Inferior parietal cortex (tissue), 1 donor: ENCODE measurements around the gene ABCB9.

Experiments
- DNase-seq: peaks from one replicate; pipeline ENCODE4 v3.0.0-alpha.2; 2016; ENCODE audit errors: extremely low spot score

Gene ABCB9

GRCh38 chr12:122994781-122995502 lies 28.7 kb upstream of the ABCB9 start:
- DNase-seq, result no peak

GRCh38 chr12:122994140-122994675 lies 27.9 kb upstream of the ABCB9 start:
- DNase-seq, result no peak

- DNase-seq, result no peak
Measured at GRCh38 chr12:122992386-122992785, 26.1 kb upstream of the ABCB9 start.

GRCh38 chr12:122991623-122992275 lies 25.5 kb upstream of the ABCB9 start:
- no peak for DNase-seq

- no peak for DNase-seq
Measured at GRCh38 chr12:122990961-122991622, 24.8 kb upstream of the ABCB9 start.

- DNase-seq, result no peak
Measured at GRCh38 chr12:122990561-122990960, 24.3 kb upstream of the ABCB9 start.

- no peak for DNase-seq
Measured at GRCh38 chr12:122989874-122990419, 23.7 kb upstream of the ABCB9 start.

GRCh38 chr12:122989225-122989839 lies 23.1 kb upstream of the ABCB9 start:
- DNase-seq, result no peak

GRCh38 chr12:122988612-122989212 lies 22.4 kb upstream of the ABCB9 start:
- DNase-seq, result no peak

GRCh38 chr12:122988036-122988435 lies 21.8 kb upstream of the ABCB9 start:
- no peak for DNase-seq

GRCh38 chr12:122987086-122987951 lies 21.1 kb upstream of the ABCB9 start:
- DNase-seq, result no peak

- DNase-seq, result no peak
Measured at GRCh38 chr12:122986258-122986871, 20.1 kb upstream of the ABCB9 start.

GRCh38 chr12:122985338-122986257 lies 19.3 kb upstream of the ABCB9 start:
- DNase-seq, result no peak

- no peak for DNase-seq
Measured at GRCh38 chr12:122984612-122985337, 18.5 kb upstream of the ABCB9 start.

GRCh38 chr12:122983789-122984515 lies 17.7 kb upstream of the ABCB9 start:
- DNase-seq, result no peak

GRCh38 chr12:122982963-122983788 lies 16.9 kb upstream of the ABCB9 start:
- no peak for DNase-seq

- DNase-seq, result no peak
Measured at GRCh38 chr12:122982477-122982815, 16.2 kb upstream of the ABCB9 start.
